ENCODE results near the gene SHOC2. TPM values are rescaled to one million over a fixed set of nuclear protein-coding genes. Genes with fewer than 3 reads are reported as not detected.

The SHOC2 gene
- total and polyA plus RNA-seq, 9 of the 15 experiments (the other 6 are each of a cell fraction or from before 2014, with no cell fraction given), result 9.2 to 17.5 (median 14.9) TPM

GRCh38 chr10:110872984-110873923, 46.1 kb upstream of the SHOC2 start:
- Histone ChIP-seq H2AFZ (ENCODE audit: low read depth, low read length) (peak overlapping the region; percentile 57), H3K9me1 (ENCODE audit: control insufficient read depth, insufficient read depth, low read length) (no peaks in the 10 kb centered on the region), H3K27ac (ENCODE audit: extremely low read depth, low read depth, low read length) (peak overlapping the region; percentile 83), H3K9ac (ENCODE audit: insufficient read depth in 1 of 2, low read depth in 2 of 2, low read length in 2 of 2) (peak overlapping the region in 1 of 2 experiments; percentile 95; a peak in 2 of 4 replicates), H4K20me1 (replicated peaks; ENCODE audit: control insufficient read depth, insufficient read depth, low read length) (no peaks in the 10 kb centered on the region), H3K36me3 (ENCODE audit: control insufficient read depth, insufficient read depth, low read length) (0 out of 3 replicates have a peak, but pooled peaks cover 5% of the 10 kb centered on the region), H3K27me3 (ENCODE audit: control insufficient read depth in 2 of 2, insufficient read depth in 2 of 2, low read length in 2 of 2) (no peaks in the 10 kb centered on the region), H3K4me2 (ENCODE audit: insufficient read depth, low read length) (peak overlapping the region; percentile 84), H3K9me3 (replicated peaks; ENCODE audit: control insufficient read depth, insufficient read depth, low read depth, low read length) (no peaks in the 10 kb centered on the region), H3K79me2 (ENCODE audit: control insufficient read depth, insufficient read depth, low read length) (peaks cover 35% of the 10 kb centered on the region), H3K4me3 (peak overlapping the region; percentile 64), H3K4me1 (replicated peaks in 1 of 2; ENCODE audit: control insufficient read depth in 2 of 2, insufficient read depth in 2 of 2, low read length in 2 of 2) (peaks cover 14 to 15% of the 10 kb centered on the region in 2 experiments)
- no peak for FAIRE-seq
- ChIA-PET CTCF (ENCODE audit: low intra/inter-chr PET ratio) (interaction anchor here (0.6 kb wide), 2 partner anchors 66 to 633 kb away, joined by 3 read pairs; no protein-coding TSS in a partner anchor), POLR2A (interaction anchor here (0.9 to 1.2 kb wide), 4 partner anchors 10 to 127 kb away, joined by 3 to 6 read pairs (median 3); no protein-coding TSS in a partner anchor)
- TSS peak; percentile 58 for BruUV-seq (replicated peaks)
- DNase-seq (ENCODE audit: extremely low read depth in 1 of 4, low spot score in 3 of 4), result no peak
- in situ Hi-C loops (cut with MboI) (no loop called here), intact Hi-C loops (cut with micrococcal nuclease) (loop anchor here (2.0 to 10.0 kb wide), 4 partner anchors 36 to 258 kb away; no protein-coding TSS in a partner anchor)
- no peak for ATAC-seq
- WGBS (ENCODE audit: insufficient coverage, low coverage, missing lambda C conversion rate), result 0% methylated on average over 15 of the region's 16 CpGs
- TF ChIP-seq ATF1 (CRISPR knock-in tag; IDR thresholded peaks at IDR 0.05) (no peak), ATF1 (tag; IDR thresholded peaks at IDR 0.05) (peak; percentile 60), HDAC3 (IDR thresholded peaks at IDR 0.05; ENCODE audit: borderline replicate concordance, partially characterized antibody) (peak; percentile 14), TBP (optimal IDR thresholded peaks at IDR 0.05; ENCODE audit: low read depth, low read length) (peak; percentile 1), NFE2L1 (tag; IDR thresholded peaks at IDR 0.05; ENCODE audit: borderline replicate concordance, low read depth) (no peak), HDAC1 (IDR thresholded peaks at IDR 0.05) (0 out of 4 replicates have a peak, but pooled peaks of 1 of the 2 experiments have one; percentile 36), ZNF740 (CRISPR knock-in tag; IDR thresholded peaks at IDR 0.05) (no peak), ZNF740 (tag; IDR thresholded peaks at IDR 0.05) (no peak), ZNF57 (CRISPR knock-in tag; IDR thresholded peaks at IDR 0.05) (no peak), CHD1 (IDR thresholded peaks at IDR 0.05; ENCODE audit: low read length) (peak; percentile 58), ZNF175 (CRISPR knock-in tag; IDR thresholded peaks at IDR 0.05; ENCODE audit: low read depth) (0 out of 2 replicates have a peak, but pooled peaks have one; percentile 6), NCOA4 (IDR thresholded peaks at IDR 0.05; ENCODE audit: partially characterized antibody) (no peak), DACH1 (IDR thresholded peaks at IDR 0.05; ENCODE audit: partially characterized antibody) (peak; percentile 51), MAFF (IDR thresholded peaks at IDR 0.05; ENCODE audit: low read length) (no peak), MXI1 (IDR thresholded peaks at IDR 0.05; ENCODE audit: low read depth, low read length) (0 out of 2 replicates have a peak, but pooled peaks have one; percentile 35)
- TF ChIP-seq, protein P1, sequence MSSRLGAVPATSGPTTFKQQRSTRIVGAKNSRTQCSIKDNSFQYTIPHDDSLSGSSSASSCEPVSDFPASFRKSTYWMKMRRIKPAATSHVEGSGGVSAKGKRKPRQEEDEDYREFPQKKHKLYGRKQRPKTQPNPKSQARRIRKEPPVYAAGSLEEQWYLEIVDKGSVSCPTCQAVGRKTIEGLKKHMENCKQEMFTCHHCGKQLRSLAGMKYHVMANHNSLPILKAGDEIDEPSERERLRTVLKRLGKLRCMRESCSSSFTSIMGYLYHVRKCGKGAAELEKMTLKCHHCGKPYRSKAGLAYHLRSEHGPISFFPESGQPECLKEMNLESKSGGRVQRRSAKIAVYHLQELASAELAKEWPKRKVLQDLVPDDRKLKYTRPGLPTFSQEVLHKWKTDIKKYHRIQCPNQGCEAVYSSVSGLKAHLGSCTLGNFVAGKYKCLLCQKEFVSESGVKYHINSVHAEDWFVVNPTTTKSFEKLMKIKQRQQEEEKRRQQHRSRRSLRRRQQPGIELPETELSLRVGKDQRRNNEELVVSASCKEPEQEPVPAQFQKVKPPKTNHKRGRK (tag; IDR thresholded peaks at IDR 0.05), result no peak
- TF ChIP-seq, protein P2, sequence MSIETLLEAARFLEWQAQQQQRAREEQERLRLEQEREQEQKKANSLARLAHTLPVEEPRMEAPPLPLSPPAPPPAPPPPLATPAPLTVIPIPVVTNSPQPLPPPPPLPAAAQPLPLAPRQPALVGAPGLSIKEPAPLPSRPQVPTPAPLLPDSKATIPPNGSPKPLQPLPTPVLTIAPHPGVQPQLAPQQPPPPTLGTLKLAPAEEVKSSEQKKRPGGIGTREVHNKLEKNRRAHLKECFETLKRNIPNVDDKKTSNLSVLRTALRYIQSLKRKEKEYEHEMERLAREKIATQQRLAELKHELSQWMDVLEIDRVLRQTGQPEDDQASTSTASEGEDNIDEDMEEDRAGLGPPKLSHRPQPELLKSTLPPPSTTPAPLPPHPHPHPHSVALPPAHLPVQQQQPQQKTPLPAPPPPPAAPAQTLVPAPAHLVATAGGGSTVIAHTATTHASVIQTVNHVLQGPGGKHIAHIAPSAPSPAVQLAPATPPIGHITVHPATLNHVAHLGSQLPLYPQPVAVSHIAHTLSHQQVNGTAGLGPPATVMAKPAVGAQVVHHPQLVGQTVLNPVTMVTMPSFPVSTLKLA (conservative IDR thresholded peaks at IDR 0.05), result peak in 1 of 2 experiments; percentile 29; a peak in 1 of 4 replicates

Measured in K562 (cell line).